ENCODE measurements around the gene SATL1.

DNA sequence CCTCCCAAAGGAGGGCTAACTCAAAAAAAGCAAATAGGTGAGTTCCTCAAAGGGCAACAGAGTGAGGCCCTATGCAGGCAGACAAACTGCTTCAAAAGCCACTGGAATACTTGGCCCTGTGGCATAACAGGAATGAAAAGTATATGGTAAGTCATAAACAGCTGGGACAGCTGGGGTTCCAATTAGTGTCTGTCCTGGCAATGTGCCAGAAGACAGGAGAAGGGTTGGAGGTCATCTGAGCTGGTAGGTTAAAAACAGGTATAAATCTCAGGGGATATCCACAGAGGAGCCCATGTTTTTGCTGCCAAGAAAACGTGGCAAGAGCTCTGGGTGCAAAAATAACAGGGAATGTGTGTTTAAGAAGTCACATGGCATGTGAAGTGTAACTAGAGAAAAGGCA, 128.3 kb downstream of the SATL1 start:
- TF ChIP-seq CTCF (IDR thresholded peaks at IDR 0.05; ENCODE audit: low read depth, low read length) (no peak), EZH2phosphoT487 (IDR thresholded peaks at IDR 0.05; ENCODE audit: low read depth) (no peak)

Data from OCI-LY3 (cell line).